Osteoblast (primary cell): ENCODE data around the gene WDR5. TPM values are rescaled to one million over a fixed set of nuclear protein-coding genes. Genes with fewer than 3 reads are reported as not detected.
A peak's percentile ranks its signal among the peaks of the same experiment; 100 is the strongest.

Source experiments
- DNase-seq: peaks from one replicate; pipeline ENCODE4 v3.0.0; 2011; ENCODE audit warnings: low spot score, mixed read lengths; ENCODE audit not compliant: insufficient read length; ENCODE audit errors: missing footprints
- H2AFZ ChIP-seq: 2 replicates; pipeline ENCODE4 v1.6.0; 2011; ENCODE audit warnings: mild to moderate bottlenecking, low read length
- H3K27ac ChIP-seq: 2 replicates; pipeline ENCODE4 v1.5.1; 2011; ENCODE audit warnings: mild to moderate bottlenecking, low read depth, low read length, moderate library complexity
- H3K27me3 ChIP-seq: 2 replicates; pipeline ENCODE4 v1.6.0; 2012; ENCODE audit warnings: mild to moderate bottlenecking, control low read depth, inconsistent platforms, low read length, moderate library complexity; ENCODE audit not compliant: insufficient read depth
- H3K36me3 ChIP-seq: 2 replicates; pipeline ENCODE4 v1.5.1; 2011; ENCODE audit warnings: mild to moderate bottlenecking, low read length, control low read depth, moderate library complexity; ENCODE audit not compliant: insufficient read depth
- H3K4me1 ChIP-seq: 2 replicates; pipeline ENCODE4 v1.5.1; 2011; ENCODE audit warnings: mild to moderate bottlenecking, low read length, control low read depth, moderate library complexity; ENCODE audit not compliant: insufficient read depth
- H3K4me2 ChIP-seq: 2 replicates; pipeline ENCODE4 v1.6.0; 2011; ENCODE audit warnings: mild to moderate bottlenecking, low read length; ENCODE audit not compliant: insufficient read depth
- H3K4me3 ChIP-seq: fragments of 200-600 bp; sonication (generic); 3 replicates; pipeline ENCODE4 v1.5.1; 2012; ENCODE audit warnings: mild to moderate bottlenecking, low read length, inconsistent platforms; ENCODE audit not compliant: insufficient read depth
- H3K79me2 ChIP-seq: 2 replicates; pipeline ENCODE4 v1.6.0; 2012; ENCODE audit warnings: mild to moderate bottlenecking, low read length, control low read depth, inconsistent platforms; ENCODE audit not compliant: insufficient read depth
- H3K9me3 ChIP-seq: 2 replicates; pipeline ENCODE4 v1.5.1; 2011; ENCODE audit warnings: low read depth, low read length, control low read depth
- H4K20me1 ChIP-seq: 2 replicates; pipeline ENCODE4 v1.6.0; 2012; ENCODE audit warnings: mild to moderate bottlenecking, low read length, control low read depth; ENCODE audit not compliant: insufficient read depth
- CTCF ChIP-seq: IDR thresholded peaks from 2 replicates; pipeline ENCODE4 v1.5.1; 2011; ENCODE audit warnings: mild to moderate bottlenecking, low read depth, low read length, moderate library complexity; ENCODE audit errors: extremely low read depth
- total RNA-seq: library from RNA; depleted of rRNA; stranded (reverse); fragments of >200 nt; gene quantifications from 2 replicates; pipeline ENCODE4 v1.2.3, GENCODE V29; 2012

The WDR5 gene
- total RNA-seq, 1 donor, result 17.4 TPM

GRCh38 chr9:134132208-134132870, 3.5 kb upstream of the WDR5 start:
- Histone ChIP-seq H3K4me2 (no peak overlapping the region), H2AFZ (no peak overlapping the region), H3K27me3 (peaks cover 4% of the 10 kb centered on the region), H3K9me3 (no peaks in the 10 kb centered on the region), H4K20me1 (peaks cover 9% of the 10 kb centered on the region), H3K36me3 (no peaks in the 10 kb centered on the region), H3K4me1 (peaks cover 14% of the 10 kb centered on the region), H3K27ac (no peak overlapping the region), H3K4me3 (no peak overlapping the region), H3K79me2 (peaks cover 15% of the 10 kb centered on the region)
- no peak for TF ChIP-seq CTCF
- DNase-seq, result peak; percentile 67

- DNase-seq, result no peak
- peaks cover 28% of the 10 kb centered on the region for H4K20me1 ChIP-seq
- no peak overlapping the region for H3K27ac ChIP-seq
- no peak for TF ChIP-seq CTCF
- peaks cover 27% of the 10 kb centered on the region for H3K4me1 ChIP-seq
- H3K4me2 ChIP-seq, result peak overlapping the region; percentile 95
- H3K36me3 ChIP-seq, result peaks cover 4% of the 10 kb centered on the region
- H3K4me3 ChIP-seq, result peak overlapping the region; percentile 98
- H3K79me2 ChIP-seq, result peaks cover 41% of the 10 kb centered on the region
- no peaks in the 10 kb centered on the region for H3K9me3 ChIP-seq
- peak overlapping the region; percentile 98 for H2AFZ ChIP-seq
- H3K27me3 ChIP-seq, result peaks cover 4% of the 10 kb centered on the region
Observed at GRCh38 chr9:134134949-134135342, 936 bp upstream of the WDR5 start.

- Histone ChIP-seq H3K27ac (peak overlapping the region; percentile 60), H3K36me3 (peaks cover 15% of the 10 kb centered on the region), H3K4me1 (peaks cover 27% of the 10 kb centered on the region), H3K79me2 (peaks cover 53% of the 10 kb centered on the region), H3K27me3 (no peaks in the 10 kb centered on the region), H3K9me3 (no peaks in the 10 kb centered on the region), H4K20me1 (peaks cover 36% of the 10 kb centered on the region), H3K4me3 (peak overlapping the region; percentile 98), H2AFZ (peak overlapping the region; percentile 77), H3K4me2 (peak overlapping the region; percentile 94)
- no peak for TF ChIP-seq CTCF
- peak; percentile 90 for DNase-seq
Observed at GRCh38 chr9:134136118-134136995, 475 bp downstream of the WDR5 start.

GRCh38 chr9:134136996-134137299, 1.1 kb downstream of the WDR5 start:
- no peaks in the 10 kb centered on the region for H3K9me3 ChIP-seq
- H3K4me3 ChIP-seq, result peak overlapping the region; percentile 98
- H3K36me3 ChIP-seq, result peaks cover 20% of the 10 kb centered on the region
- peak overlapping the region; percentile 60 for H3K27ac ChIP-seq
- H3K4me2 ChIP-seq, result peak overlapping the region; percentile 94
- peaks cover 39% of the 10 kb centered on the region for H4K20me1 ChIP-seq
- peak overlapping the region; percentile 77 for H2AFZ ChIP-seq
- H3K4me1 ChIP-seq, result peaks cover 27% of the 10 kb centered on the region
- H3K27me3 ChIP-seq, result no peaks in the 10 kb centered on the region
- no peak for TF ChIP-seq CTCF
- no peak for DNase-seq
- H3K79me2 ChIP-seq, result peaks cover 56% of the 10 kb centered on the region
